GM19467 (cell line): ENCODE results near the gene CDKN1C.
"Not testable (repeated sequence)": the region's sequence is repeated elsewhere in the genome, so short reads cannot be mapped to it uniquely, and the experiment has no call there.

Experiments used
- ATAC-seq: cut with Tn5 transposase; IDR thresholded peaks from one replicate; pipeline ENCODE4 v1.9.1; 2021; ENCODE audit warnings: mild to moderate bottlenecking, moderate library complexity; ENCODE audit not compliant: unreplicated experiment

The CDKN1C gene

GRCh38 chr11:2909133-2909902 lies 23.7 kb upstream of the CDKN1C start:
- no peak for ATAC-seq

DNA sequence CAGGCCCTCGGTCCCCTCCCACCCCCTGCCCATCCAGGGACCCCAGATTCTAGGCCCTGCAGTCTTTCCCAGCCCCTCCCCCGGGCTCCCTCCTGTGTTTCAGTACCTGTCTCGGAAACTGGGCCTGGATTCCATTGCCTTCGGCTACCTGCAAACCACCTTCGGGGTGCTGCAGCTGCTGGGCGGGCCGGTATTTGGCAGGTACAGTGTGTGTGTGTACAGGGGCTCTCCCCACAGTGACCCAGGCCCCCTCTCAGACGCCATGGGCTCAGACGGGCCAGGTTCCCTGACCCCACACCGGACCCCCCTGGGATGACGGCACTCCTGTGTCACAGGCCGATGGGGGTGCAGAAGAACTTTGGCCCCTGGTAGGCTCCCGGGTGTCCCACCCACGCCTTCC lies 22.6 kb upstream of the CDKN1C start:
- no peak for ATAC-seq

- not testable (repeated sequence) for ATAC-seq
Measured at GRCh38 chr11:2905299-2905698, 19.7 kb upstream of the CDKN1C start.

GRCh38 chr11:2904153-2905052 lies 18.8 kb upstream of the CDKN1C start:
- no peak for ATAC-seq

- ATAC-seq = no peak
Measured at GRCh38 chr11:2903672-2904011, 18.1 kb upstream of the CDKN1C start.

- ATAC-seq = no peak
Measured at GRCh38 chr11:2902784-2903671, 17.5 kb upstream of the CDKN1C start.

DNA sequence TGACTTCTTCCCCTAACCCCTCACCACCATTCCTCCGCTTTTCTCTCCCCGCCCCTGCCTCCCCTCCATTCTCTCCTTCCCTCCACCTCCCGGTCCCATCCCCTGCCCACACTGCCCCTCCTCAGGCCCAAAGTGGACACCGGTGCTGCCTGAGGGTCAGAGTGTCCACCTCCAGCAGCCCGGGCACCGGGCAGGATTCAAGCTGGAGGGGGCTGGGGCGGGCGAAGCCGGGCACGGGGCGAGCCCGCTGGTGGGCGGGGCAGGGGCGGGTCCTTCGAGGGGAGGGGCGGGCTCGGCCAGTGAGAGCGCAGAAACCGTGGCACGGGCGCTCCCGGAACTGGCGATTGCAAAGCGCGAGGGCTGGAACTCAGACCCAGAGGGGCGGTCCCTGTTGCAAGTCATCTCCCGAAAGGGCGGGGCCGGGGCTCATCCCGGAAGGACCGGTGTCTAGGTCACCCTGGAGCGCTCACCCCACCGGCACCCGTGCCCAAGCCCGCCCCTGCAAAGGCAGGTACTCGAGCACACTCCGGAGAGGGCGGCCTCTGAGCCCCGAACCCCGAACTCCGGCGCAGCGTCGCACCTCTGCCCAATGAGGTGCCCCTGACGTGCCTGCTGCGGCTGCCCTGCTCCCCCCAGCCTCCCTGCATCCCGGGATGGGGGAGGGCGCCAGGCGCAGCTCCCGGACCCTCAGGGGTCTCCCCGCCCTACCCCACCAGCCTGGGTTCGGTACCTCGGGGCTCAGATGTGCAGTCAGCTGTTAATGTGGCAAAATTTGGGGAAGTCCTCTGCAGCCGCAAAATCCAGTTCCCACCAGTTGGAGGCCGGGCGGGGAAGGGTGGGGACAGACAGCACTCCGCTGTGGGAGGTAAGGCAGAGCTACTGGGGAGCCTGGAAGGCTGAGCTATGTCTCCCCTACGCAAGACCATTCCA lies 16.5 kb upstream of the CDKN1C start:
- ATAC-seq = peak; percentile 95

DNA sequence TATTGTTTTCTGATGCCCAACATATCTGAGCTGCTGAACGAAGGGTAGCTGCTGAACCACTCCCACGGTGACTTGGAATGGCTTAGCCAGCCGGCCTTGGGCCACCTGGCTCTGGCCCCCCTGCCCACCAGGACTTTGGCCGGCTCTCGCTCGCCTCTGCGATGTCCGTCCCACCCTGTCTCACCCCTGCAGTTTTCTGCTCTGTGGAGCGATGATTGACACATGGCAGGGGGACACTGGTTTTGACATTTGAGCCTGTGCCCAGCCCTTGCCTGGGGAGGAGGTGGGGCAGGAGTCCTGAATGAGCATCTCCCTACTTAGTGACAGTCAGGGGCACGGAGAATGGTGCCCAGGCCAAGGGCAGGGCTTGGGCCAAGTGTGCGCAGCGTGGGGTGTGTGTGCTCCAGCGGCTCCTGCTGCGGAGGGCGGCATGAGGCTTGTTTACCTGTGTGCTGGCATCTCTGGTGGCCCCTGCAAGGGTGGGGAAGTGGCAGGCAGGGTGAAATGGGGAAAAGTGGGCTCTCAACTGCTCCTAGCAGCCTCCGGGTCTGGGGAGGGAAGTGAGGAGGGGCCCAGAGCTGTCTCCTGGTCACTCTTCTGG lies 15.7 kb upstream of the CDKN1C start:
- ATAC-seq = no peak

GRCh38 chr11:2899080-2899783 lies 13.7 kb upstream of the CDKN1C start:
- ATAC-seq = no peak

DNA sequence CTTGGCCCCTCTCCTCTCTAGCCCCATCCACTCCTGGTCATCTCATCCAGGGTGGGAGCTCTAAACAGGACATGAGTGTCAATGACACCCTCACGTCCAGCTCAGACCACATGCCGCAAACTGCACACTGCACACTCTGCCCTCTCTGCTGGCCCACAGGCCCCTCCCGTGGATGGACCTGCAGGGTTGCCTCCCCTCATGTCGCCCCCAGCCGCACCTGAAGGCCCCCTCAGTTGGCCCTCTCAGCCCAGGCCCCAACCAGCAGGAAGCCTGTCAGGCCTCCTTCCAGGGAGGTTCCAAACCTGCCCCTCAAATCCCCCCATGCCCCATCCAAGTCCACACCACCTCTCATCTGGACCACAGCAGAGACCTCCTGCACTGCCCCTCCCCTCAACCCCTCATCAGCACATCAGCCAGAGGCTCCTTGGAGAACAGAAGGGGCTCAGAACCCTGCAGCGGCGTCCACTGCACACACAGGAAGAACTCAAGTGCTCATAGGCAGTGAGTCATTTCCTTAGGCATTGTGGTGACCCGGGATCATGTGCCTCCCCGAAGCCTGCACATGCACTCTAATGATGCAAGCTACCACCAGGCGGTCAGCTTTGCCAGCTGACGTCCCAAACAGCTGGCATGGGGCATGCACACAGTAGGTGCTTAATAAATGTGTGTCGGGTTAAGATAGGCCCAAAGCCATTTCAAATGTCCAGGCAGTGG lies 12.9 kb upstream of the CDKN1C start:
- no peak for ATAC-seq

GRCh38 chr11:2897048-2897447 lies 11.5 kb upstream of the CDKN1C start:
- no peak for ATAC-seq

DNA sequence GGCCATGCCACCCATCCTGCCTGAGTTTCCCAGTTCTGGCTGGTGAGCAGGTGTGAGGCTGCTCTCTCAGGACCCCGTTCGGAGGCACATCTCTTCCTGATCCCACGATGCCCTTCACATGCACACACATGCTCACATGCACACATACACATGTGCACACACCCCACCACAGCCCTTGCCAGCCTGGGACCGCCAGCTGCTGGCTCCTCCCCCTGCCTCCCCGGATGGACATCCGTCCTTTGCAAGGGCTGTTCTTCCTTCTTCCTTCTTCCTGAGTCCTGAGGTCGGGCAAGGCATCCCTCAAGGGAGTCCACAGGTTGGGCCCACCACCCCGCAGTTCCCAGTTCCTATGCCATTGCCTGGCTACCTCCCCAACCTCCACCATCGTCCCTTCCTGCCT lies 10.5 kb upstream of the CDKN1C start:
- ATAC-seq = no peak

DNA sequence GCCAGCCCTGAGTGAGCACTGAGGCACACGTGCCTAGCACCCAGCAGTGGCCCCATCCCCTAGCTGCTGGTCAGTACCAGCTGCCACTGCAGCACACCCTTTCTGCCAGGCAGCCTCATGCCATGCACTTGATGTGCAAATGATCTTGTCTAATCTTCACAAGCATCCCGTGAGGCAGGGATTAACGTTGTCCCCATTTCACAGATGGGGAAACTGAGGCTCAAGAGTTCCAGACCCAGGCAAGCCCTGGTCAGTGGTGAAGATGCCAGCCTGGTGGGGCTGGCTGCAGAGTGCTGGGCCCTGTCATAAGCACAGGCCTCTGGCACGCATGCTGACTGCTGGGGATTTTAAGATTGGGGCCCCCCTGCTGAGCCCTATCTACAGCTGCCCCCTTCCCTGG lies 8.4 kb upstream of the CDKN1C start:
- no peak for ATAC-seq

DNA sequence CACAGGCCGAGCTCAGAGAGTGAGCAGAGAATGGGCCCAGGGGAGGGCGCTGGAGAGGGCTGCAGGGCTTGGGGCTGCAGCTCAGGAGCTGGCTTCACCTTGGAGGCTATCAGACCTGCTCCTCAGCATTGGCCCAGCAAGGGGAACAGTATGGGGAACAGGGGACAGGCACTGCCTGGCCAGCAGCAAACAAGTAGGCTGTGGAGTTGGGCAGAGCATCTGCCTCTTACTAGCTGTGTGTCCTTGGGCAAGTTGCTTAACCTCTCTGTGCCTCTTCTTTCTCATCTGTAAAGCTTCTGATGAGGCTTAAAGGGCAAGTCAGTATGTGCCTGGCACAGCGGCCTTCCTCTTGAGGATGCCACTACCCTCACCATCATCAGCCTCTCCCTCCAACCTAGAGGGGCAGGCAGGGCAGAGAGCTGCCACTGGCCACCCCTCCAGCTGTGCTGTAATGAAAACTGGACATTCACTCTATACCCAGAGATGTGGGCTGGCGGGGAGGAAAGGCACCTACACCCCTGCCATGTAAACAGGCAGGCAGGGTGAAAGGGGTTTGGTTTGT lies 7.5 kb upstream of the CDKN1C start:
- ATAC-seq = no peak

GRCh38 chr11:2892215-2892966 lies 6.8 kb upstream of the CDKN1C start:
- ATAC-seq = no peak

- no peak for ATAC-seq
Measured at GRCh38 chr11:2891326-2892214, 6.0 kb upstream of the CDKN1C start.
